GM12891 (cell line): ENCODE data around the gene KRTAP1-4.

Experiments used
- POLR2A ChIP-seq: IDR thresholded peaks from 2 replicates; pipeline ENCODE4 v1.6.1; 2011; ENCODE audit warnings: low read depth, low read length, control low read depth
- POLR2AphosphoS5 ChIP-seq: IDR thresholded peaks from 2 replicates; pipeline ENCODE4 v1.6.1; 2011; ENCODE audit warnings: low read depth, low read length, control low read depth
- SPI1 ChIP-seq: IDR thresholded peaks from 2 replicates; pipeline ENCODE4 v1.6.1; 2011; ENCODE audit warnings: low read depth, low read length, control low read depth

DNA sequence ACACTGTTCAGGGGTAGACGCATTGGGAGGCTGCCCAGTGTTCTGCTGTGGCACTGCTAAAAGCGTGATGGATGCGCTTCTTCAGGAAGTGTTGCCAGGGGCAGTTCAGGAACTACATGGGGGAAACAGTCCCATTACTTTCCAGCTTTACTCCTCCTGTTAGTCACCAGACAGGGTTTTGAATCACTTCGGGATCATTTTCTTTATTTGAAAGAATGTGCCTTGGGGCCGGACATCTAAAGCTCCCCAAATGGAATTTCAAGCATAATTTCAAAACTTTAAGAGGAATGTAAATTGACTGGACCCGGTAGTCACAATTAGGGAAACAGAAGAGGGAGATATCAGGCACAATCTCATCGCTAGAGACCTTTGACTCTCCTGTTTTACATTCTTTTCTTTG is 18.4 kb upstream of the KRTAP1-4 start:
- TF ChIP-seq SPI1 (no peak), POLR2A (no peak), POLR2AphosphoS5 (no peak)
